OCI-LY7 (cell line): Measurements from ENCODE around the gene HCFC1R1.

ENCODE experiments used
- CTCF ChIP-seq: fragments of 200-600 bp; sonication (generic); conservative IDR thresholded peaks from 2 replicates; pipeline ENCODE4 v1.5.1; 2014; ENCODE audit warnings: mild to moderate bottlenecking, antibody characterized with exemption, low read length, moderate library complexity, mixed read lengths
- EZH2phosphoT487 ChIP-seq: fragments of 200-600 bp; sonication (generic); IDR thresholded peaks from 2 replicates; pipeline ENCODE4 v1.6.1; 2018; ENCODE audit warnings: low read depth, borderline replicate concordance, mild to moderate bottlenecking, mixed run types, antibody characterized with exemption, low read length, moderate library complexity, mixed read lengths

GRCh38 chr16:3046641-3047386, 23.1 kb upstream of the HCFC1R1 start:
- TF ChIP-seq CTCF (no peak), EZH2phosphoT487 (no peak)
